Breast epithelium (tissue), 3 donors: ENCODE results near the gene ADARB2.

ENCODE experiments used
- POLR2A ChIP-seq: fragments of 450-650 bp; IDR thresholded peaks from one replicate; pipeline ENCODE4 v1.6.1; 2016; ENCODE audit warnings: antibody characterized with exemption, mild to moderate bottlenecking, moderate library complexity
- TF ChIP-seq, protein P1 (sequence below), 3 donors: fragments of 450-650 bp; IDR thresholded peaks; one replicate each; pipeline ENCODE4 v1.5.1; 2016 to 2017; ENCODE audit warnings: antibody characterized with exemption in 3 of 3, mild to moderate bottlenecking in 3 of 3, moderate library complexity in 3 of 3

DNA sequence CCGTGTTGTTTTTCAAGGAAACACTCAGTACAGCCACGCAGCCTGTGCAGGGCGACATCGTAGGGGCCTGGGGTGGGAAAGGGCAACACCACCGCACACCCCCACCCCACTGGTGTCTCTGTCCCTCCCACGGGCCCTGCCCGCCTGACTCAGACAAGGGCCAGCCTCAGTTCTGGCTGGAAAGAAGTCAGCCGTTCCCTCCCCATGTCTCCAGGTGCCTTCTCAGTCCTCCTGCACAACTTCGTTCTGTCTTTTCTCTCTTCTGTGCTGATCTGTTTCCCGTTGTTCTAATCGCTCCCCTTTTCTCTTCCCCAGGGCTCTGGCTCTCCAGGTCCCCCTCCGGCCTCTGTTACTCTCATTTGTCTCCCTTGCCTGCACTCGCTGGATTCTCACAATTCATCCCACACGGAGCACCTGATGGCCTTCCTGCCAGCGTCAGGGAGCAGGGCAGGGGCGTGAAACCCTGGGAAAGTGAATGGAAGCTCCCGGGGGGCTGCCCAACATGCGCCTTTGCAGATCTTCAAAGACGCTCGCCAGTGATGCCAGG lies 583.4 kb downstream of the ADARB2 start:
- TF ChIP-seq, protein P1, sequence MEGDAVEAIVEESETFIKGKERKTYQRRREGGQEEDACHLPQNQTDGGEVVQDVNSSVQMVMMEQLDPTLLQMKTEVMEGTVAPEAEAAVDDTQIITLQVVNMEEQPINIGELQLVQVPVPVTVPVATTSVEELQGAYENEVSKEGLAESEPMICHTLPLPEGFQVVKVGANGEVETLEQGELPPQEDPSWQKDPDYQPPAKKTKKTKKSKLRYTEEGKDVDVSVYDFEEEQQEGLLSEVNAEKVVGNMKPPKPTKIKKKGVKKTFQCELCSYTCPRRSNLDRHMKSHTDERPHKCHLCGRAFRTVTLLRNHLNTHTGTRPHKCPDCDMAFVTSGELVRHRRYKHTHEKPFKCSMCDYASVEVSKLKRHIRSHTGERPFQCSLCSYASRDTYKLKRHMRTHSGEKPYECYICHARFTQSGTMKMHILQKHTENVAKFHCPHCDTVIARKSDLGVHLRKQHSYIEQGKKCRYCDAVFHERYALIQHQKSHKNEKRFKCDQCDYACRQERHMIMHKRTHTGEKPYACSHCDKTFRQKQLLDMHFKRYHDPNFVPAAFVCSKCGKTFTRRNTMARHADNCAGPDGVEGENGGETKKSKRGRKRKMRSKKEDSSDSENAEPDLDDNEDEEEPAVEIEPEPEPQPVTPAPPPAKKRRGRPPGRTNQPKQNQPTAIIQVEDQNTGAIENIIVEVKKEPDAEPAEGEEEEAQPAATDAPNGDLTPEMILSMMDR (IDR thresholded peaks at IDR 0.05) = no peak
- TF ChIP-seq POLR2A = no peak
